Cardiac septum (tissue), 1 donor: ENCODE data around the gene INPPL1. TPM values are rescaled to one million over a fixed set of nuclear protein-coding genes. Genes with fewer than 3 reads are reported as not detected.

Experiments
- DNase-seq: peaks from one replicate; pipeline ENCODE4 v3.0.0-alpha.2; 2020; ENCODE audit warnings: low spot score
- intact Hi-C: fragments of 100-400 bp; cut with DNase I; formaldehyde crosslinking; loops from one replicate; pipeline ENCODE4 v1.14.0; 2022
- total RNA-seq: library from RNA; stranded (reverse); fragmentation: NEBNext Ultra II Directional; extraction: Animal tissue kit (Norgen Biotek cat#: 25700); gene quantifications from one replicate; pipeline ENCODE4 v1.2.1, GENCODE V29; 2021
- donor health status: DM: no; HTN: no; CAD: no.

INPPL1 gene
- total RNA-seq, 1 donor from 2014 or later, result 132 TPM

- peak; percentile 67 for DNase-seq
- intact Hi-C loops, result loop anchor here (10.0 kb wide), 1 partner anchor 585 kb away; the partner anchor contains the start of gene ATG16L2
Observed at GRCh38 chr11:72229925-72230763, 5.6 kb downstream of the INPPL1 start.

- DNase-seq, result no peak
- intact Hi-C loops, result no loop called here
Observed at GRCh38 chr11:72230764-72231365, 6.3 kb downstream of the INPPL1 start.

GRCh38 chr11:72231396-72232259, 7.1 kb downstream of the INPPL1 start:
- no peak for DNase-seq
- intact Hi-C loops, result no loop called here

GRCh38 chr11:72232260-72233055, 7.9 kb downstream of the INPPL1 start:
- DNase-seq, result no peak

GRCh38 chr11:72233056-72233772, 8.6 kb downstream of the INPPL1 start:
- intact Hi-C loops, result no loop called here
- no peak for DNase-seq

More at GRCh38 chr11:72232260-72233055, 7.9 kb downstream of the INPPL1 start:
- intact Hi-C loops, result no loop called here

GRCh38 chr11:72233773-72234513, 9.4 kb downstream of the INPPL1 start:
- DNase-seq, result no peak

GRCh38 chr11:72234514-72234830, 9.9 kb downstream of the INPPL1 start:
- intact Hi-C loops, result no loop called here
- DNase-seq, result no peak

More at GRCh38 chr11:72233773-72234513, 9.4 kb downstream of the INPPL1 start:
- intact Hi-C loops, result no loop called here

- intact Hi-C loops, result loop anchor here (5.0 kb wide), 2 partner anchors 177 to 197 kb away; partner anchors contain the start of gene CLPB
Observed at GRCh38 chr11:72234920-72235319, 10.4 kb downstream of the INPPL1 start.

GRCh38 chr11:72235351-72236057, 10.9 kb downstream of the INPPL1 start:
- intact Hi-C loops, result loop anchor here (5.0 kb wide), 2 partner anchors 177 to 197 kb away; partner anchors contain the start of gene CLPB
- no peak for DNase-seq

More at GRCh38 chr11:72234920-72235319, 10.4 kb downstream of the INPPL1 start:
- no peak for DNase-seq

GRCh38 chr11:72236083-72236697, 11.6 kb downstream of the INPPL1 start:
- intact Hi-C loops, result loop anchor here (5.0 kb wide), 2 partner anchors 176 to 196 kb away; partner anchors contain the start of gene CLPB
- DNase-seq, result no peak

- intact Hi-C loops, result loop anchor here (5.0 kb wide), 2 partner anchors 176 to 196 kb away; partner anchors contain the start of gene CLPB
- DNase-seq, result no peak
Observed at GRCh38 chr11:72236774-72237111, 12.2 kb downstream of the INPPL1 start.

- intact Hi-C loops, result loop anchor here (5.0 kb wide), 2 partner anchors 175 to 195 kb away; partner anchors contain the start of gene CLPB
- DNase-seq, result no peak
Observed at GRCh38 chr11:72237112-72237931, 12.8 kb downstream of the INPPL1 start.

- intact Hi-C loops, result loop anchor here (5.0 kb wide), 2 partner anchors 174 to 194 kb away; partner anchors contain the start of gene CLPB
Observed at GRCh38 chr11:72238040-72238450, 13.5 kb downstream of the INPPL1 start.

GRCh38 chr11:72238492-72239312, 14.1 kb downstream of the INPPL1 start:
- DNase-seq, result no peak
- intact Hi-C loops, result loop anchor here (1.0 to 5.0 kb wide), 3 partner anchors 14 to 194 kb away; partner anchors contain the start of genes CLPB and INPPL1

More at GRCh38 chr11:72238040-72238450, 13.5 kb downstream of the INPPL1 start:
- DNase-seq, result no peak
